CD4-positive, alpha-beta T cell treated with Interleukin-12 subunit alpha and Interleukin-12 subunit beta, for 1 hour (primary cell): Measurements from ENCODE around the gene RHCE.
"Not testable (repeated sequence)": the region's sequence is repeated elsewhere in the genome, so short reads cannot be mapped to it uniquely, and the experiment has no call there.

Experiments
- DNase-seq: peaks from one replicate; pipeline ENCODE4 v3.0.0-alpha.2; 2020

The RHCE gene

GRCh38 chr1:25420715-25421114, at the start of gene RHCE:
RHCE (minus strand) TSS chr1:25420825; CDS start chr1:25420786, 39 bp downstream.
- not testable (repeated sequence) for DNase-seq

- no peak for DNase-seq
Measured at GRCh38 chr1:25469177-25469576, 48.6 kb upstream of the RHCE start.

- no peak for DNase-seq
Measured at GRCh38 chr1:25468033-25468432, 47.4 kb upstream of the RHCE start.

- DNase-seq, result no peak
Measured at GRCh38 chr1:25467616-25468015, 47.0 kb upstream of the RHCE start.

GRCh38 chr1:25467193-25467592, 46.6 kb upstream of the RHCE start:
- no peak for DNase-seq

- no peak for DNase-seq
Measured at GRCh38 chr1:25462732-25463131, 42.1 kb upstream of the RHCE start.

GRCh38 chr1:25461849-25462248, 41.2 kb upstream of the RHCE start:
- DNase-seq, result no peak

GRCh38 chr1:25460816-25461215, 40.2 kb upstream of the RHCE start:
- DNase-seq, result not testable (repeated sequence)

GRCh38 chr1:25460020-25460419, 39.4 kb upstream of the RHCE start:
- no peak for DNase-seq

- DNase-seq, result no peak
Measured at GRCh38 chr1:25458541-25459298, 38.1 kb upstream of the RHCE start.

GRCh38 chr1:25456502-25456901, 35.9 kb upstream of the RHCE start:
- no peak for DNase-seq

GRCh38 chr1:25451908-25452307, 31.3 kb upstream of the RHCE start:
- DNase-seq, result no peak

GRCh38 chr1:25450891-25451290, 30.3 kb upstream of the RHCE start:
- DNase-seq, result no peak

- DNase-seq, result no peak
Measured at GRCh38 chr1:25447547-25447946, 26.9 kb upstream of the RHCE start.

- no peak for DNase-seq
Measured at GRCh38 chr1:25445993-25446538, 25.4 kb upstream of the RHCE start.

GRCh38 chr1:25444604-25445003, 24.0 kb upstream of the RHCE start:
- not testable (repeated sequence) for DNase-seq

- no peak for DNase-seq
Measured at GRCh38 chr1:25443030-25443699, 22.5 kb upstream of the RHCE start.

GRCh38 chr1:25442178-25442577, 21.6 kb upstream of the RHCE start:
- no peak for DNase-seq

- no peak for DNase-seq
Measured at GRCh38 chr1:25439287-25439686, 18.7 kb upstream of the RHCE start.

- DNase-seq, result no peak
Measured at GRCh38 chr1:25437672-25438071, 17.0 kb upstream of the RHCE start.

GRCh38 chr1:25435397-25436108, 14.9 kb upstream of the RHCE start:
- no peak for DNase-seq

GRCh38 chr1:25433389-25434186, 13.0 kb upstream of the RHCE start:
- DNase-seq, result no peak
